ENCODE data around the gene ARMC2.

The ARMC2 gene

DNA sequence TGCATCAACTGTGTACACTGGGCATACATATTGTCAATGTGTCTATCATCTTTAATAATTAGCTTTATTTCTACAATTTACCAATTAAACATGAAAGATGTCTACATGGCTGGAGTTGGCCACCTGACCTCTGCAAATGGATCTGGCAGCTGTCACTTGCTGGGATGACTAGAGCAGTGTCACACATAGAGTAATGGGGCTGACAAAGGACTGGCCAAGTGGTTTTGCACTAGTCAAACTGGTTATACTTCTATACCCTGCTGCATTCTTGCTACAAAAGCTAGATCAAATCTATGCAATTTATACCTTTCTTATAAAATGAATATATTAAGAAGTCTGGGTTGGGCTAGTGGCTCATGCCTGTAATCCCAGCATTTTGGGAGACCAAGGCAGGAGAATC lies 147.1 kb downstream of the ARMC2 start:
- no peaks in the 10 kb centered on the region for H3K9me3 ChIP-seq (ENCODE audit: low read depth, low read length)
- DNase-seq (ENCODE audit: low read depth, low spot score): no peak
- TF ChIP-seq POLR2AphosphoS5 (IDR thresholded peaks at IDR 0.05; ENCODE audit: borderline replicate concordance, low read depth, low read length): no peak
- no peak for TF ChIP-seq FOXP2 (optimal IDR thresholded peaks at IDR 0.05; ENCODE audit: control extremely low read depth, extremely low read length, insufficient read depth)
- no peak for TF ChIP-seq EZH2 (IDR thresholded peaks at IDR 0.05)
- no peak overlapping the region for H3K9ac ChIP-seq (ENCODE audit: insufficient read length)
- H3K27ac ChIP-seq: no peak overlapping the region
- H3K4me3 ChIP-seq: no peak overlapping the region
- peaks cover 6% of the 10 kb centered on the region; the same call in 1 of the 2 replicates for H3K36me3 ChIP-seq (ENCODE audit: insufficient read depth, low read length)

DNA sequence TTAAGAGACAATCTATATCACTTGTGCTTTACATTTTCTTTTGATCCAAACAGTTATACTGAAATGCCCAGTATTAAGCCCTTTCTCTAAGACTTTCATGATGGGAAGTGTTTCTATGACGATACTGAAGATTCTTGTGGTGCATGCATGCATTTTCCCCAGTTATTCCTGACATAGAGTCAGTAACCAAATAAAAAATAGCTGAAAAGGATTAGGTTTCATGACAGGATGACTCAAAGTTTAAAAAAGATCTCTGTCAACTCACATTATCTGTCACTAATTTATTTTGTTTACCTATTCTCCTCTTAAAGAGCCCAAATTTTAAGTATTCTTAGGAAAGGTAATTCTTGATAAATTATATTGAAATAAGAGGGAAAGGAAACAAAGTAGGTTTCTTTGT lies 148.0 kb downstream of the ARMC2 start:
- no peak overlapping the region for H3K9ac ChIP-seq (ENCODE audit: insufficient read length)

DNA sequence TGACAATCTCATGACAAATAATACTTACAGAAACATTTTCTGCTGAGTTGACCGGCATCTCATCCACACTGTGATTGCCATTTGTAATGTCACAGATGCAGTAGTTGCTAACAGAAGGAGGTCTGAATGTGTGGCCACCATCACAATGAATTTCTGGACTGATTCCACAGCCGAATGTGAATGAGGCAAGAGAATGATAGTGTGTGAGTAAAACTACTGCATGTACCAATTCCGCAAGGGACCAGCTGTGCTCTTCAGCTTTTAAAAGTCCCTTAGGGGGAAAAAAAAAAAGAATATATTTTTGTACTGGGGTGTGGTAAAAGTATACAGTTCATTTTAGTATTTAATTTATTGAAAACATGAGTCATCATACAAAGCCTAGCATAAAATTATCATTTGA lies 150.3 kb downstream of the ARMC2 start:
- Histone ChIP-seq H3K36me3 (ENCODE audit: insufficient read depth, low read length) (peaks cover 3% of the 10 kb centered on the region; the same call in 1 of the 2 replicates), H3K27ac (peak overlapping the region; percentile 58; the same call in 1 of the 2 replicates), H3K4me3 (no peak overlapping the region), H3K9ac (ENCODE audit: insufficient read length) (no peak overlapping the region), H3K9me3 (ENCODE audit: low read depth, low read length) (no peaks in the 10 kb centered on the region)
- TF ChIP-seq FOXP2 (optimal IDR thresholded peaks at IDR 0.05; ENCODE audit: control extremely low read depth, extremely low read length, insufficient read depth): no peak
- TF ChIP-seq POLR2AphosphoS5 (IDR thresholded peaks at IDR 0.05; ENCODE audit: borderline replicate concordance, low read depth, low read length): no peak
- TF ChIP-seq EZH2 (IDR thresholded peaks at IDR 0.05): no peak
- no peak for DNase-seq (ENCODE audit: low read depth, low spot score)

More for the DNA sequence above, 148.0 kb downstream of the ARMC2 start:
- DNase-seq (ENCODE audit: low read depth, low spot score): no peak
- TF ChIP-seq POLR2AphosphoS5 (IDR thresholded peaks at IDR 0.05; ENCODE audit: borderline replicate concordance, low read depth, low read length) (no peak), FOXP2 (optimal IDR thresholded peaks at IDR 0.05; ENCODE audit: control extremely low read depth, extremely low read length, insufficient read depth) (no peak), EZH2 (IDR thresholded peaks at IDR 0.05) (no peak)
- H3K36me3 ChIP-seq (ENCODE audit: insufficient read depth, low read length): peaks cover 3% of the 10 kb centered on the region; the same call in 1 of the 2 replicates
- no peaks in the 10 kb centered on the region for H3K9me3 ChIP-seq (ENCODE audit: low read depth, low read length)
- no peak overlapping the region for H3K4me3 ChIP-seq
- no peak overlapping the region for H3K27ac ChIP-seq

DNA sequence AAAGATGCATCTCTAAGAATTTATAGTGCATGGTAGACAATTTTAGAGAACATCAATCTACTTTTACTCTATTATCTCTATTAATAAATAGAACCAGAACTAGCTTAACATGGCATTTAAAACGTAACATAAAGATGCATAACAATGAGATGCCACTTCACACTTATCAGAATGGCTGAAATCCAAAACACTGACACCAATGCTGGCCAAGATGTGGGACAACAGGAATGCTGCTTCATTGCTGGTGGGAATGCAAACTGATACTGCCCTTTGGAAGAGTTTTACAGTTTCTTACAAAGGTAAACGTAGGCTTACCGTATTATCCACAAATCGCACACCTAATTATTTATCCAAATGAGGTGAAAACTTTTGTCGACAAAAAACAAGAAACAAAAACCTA lies 151.2 kb downstream of the ARMC2 start:
- DNase-seq (ENCODE audit: low read depth, low spot score): no peak
- Histone ChIP-seq H3K4me3 (no peak overlapping the region), H3K36me3 (ENCODE audit: insufficient read depth, low read length) (peaks cover 3% of the 10 kb centered on the region; the same call in 1 of the 2 replicates), H3K27ac (no peak overlapping the region), H3K9ac (ENCODE audit: insufficient read length) (no peak overlapping the region), H3K9me3 (ENCODE audit: low read depth, low read length) (no peaks in the 10 kb centered on the region)
- TF ChIP-seq FOXP2 (optimal IDR thresholded peaks at IDR 0.05; ENCODE audit: control extremely low read depth, extremely low read length, insufficient read depth): no peak
- TF ChIP-seq POLR2AphosphoS5 (IDR thresholded peaks at IDR 0.05; ENCODE audit: borderline replicate concordance, low read depth, low read length): no peak
- no peak for TF ChIP-seq EZH2 (IDR thresholded peaks at IDR 0.05)

DNA sequence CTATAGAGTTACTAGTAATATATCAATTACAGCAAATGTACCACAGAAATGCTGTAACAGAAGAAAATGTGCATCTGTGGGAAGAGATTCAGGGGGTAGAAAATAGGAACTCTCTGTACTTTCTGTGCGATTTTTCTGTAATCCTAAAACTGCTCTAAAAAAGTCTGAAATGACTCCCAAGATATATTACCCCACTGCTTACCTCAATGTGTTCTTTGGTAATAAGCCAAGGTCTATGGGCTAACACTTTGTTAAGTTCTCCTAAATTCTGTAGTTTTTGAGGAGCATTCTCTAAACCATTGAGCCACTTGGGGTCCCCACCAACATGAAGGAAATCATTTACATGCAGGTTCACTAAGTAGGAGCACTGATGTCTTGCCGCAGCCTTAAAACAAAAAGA lies 152.1 kb downstream of the ARMC2 start:
- no peak for DNase-seq (ENCODE audit: low read depth, low spot score)
- Histone ChIP-seq H3K4me3 (no peak overlapping the region), H3K9me3 (ENCODE audit: low read depth, low read length) (no peaks in the 10 kb centered on the region), H3K36me3 (ENCODE audit: insufficient read depth, low read length) (peaks cover 3% of the 10 kb centered on the region; the same call in 1 of the 2 replicates), H3K27ac (peak overlapping the region; percentile 74; the same call in 1 of the 2 replicates), H3K9ac (ENCODE audit: insufficient read length) (no peak overlapping the region)
- TF ChIP-seq POLR2AphosphoS5 (IDR thresholded peaks at IDR 0.05; ENCODE audit: borderline replicate concordance, low read depth, low read length): no peak
- TF ChIP-seq EZH2 (IDR thresholded peaks at IDR 0.05): no peak
- TF ChIP-seq FOXP2 (optimal IDR thresholded peaks at IDR 0.05; ENCODE audit: control extremely low read depth, extremely low read length, insufficient read depth): no peak

DNA sequence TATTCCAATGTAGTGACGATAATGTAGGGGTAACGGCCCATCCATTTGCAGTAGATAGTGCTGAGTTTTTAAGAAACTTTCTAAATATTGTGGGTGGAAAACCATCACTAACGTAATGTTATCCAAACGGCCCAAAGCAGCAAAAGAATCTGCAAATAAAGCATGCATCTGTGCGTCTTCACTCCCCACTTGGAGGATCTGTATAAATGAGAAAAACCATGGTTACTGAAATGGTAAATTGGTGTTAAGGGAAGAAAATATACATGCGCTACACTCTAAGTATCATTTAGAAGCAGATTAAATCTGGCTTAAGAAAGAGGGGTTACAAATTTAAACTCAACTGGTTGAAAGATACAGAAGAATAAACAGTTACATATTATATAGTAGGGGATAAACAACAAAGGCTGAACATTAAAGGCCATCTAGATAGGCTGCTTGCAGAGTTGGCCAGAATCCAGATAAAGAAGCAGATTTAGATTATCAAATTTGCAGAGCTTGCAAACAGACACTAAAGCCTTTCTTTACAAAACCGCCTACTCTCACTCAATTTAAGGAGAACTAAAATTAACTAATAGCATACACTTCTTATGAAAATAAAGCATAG lies 153.2 kb downstream of the ARMC2 start:
- Histone ChIP-seq H3K27ac (peak overlapping the region; percentile 74), H3K4me3 (peak overlapping the region; percentile 44), H3K36me3 (ENCODE audit: insufficient read depth, low read length) (peaks cover 3% of the 10 kb centered on the region; the same call in 1 of the 2 replicates), H3K9ac (ENCODE audit: insufficient read length) (peak overlapping the region; percentile 13), H3K9me3 (ENCODE audit: low read depth, low read length) (no peaks in the 10 kb centered on the region)
- peak; percentile 48 for DNase-seq (ENCODE audit: low read depth, low spot score)
- no peak for TF ChIP-seq FOXP2 (optimal IDR thresholded peaks at IDR 0.05; ENCODE audit: control extremely low read depth, extremely low read length, insufficient read depth)
- TF ChIP-seq EZH2 (IDR thresholded peaks at IDR 0.05): no peak
- peak; percentile 23; the same call in 1 of the 2 replicates for TF ChIP-seq POLR2AphosphoS5 (IDR thresholded peaks at IDR 0.05; ENCODE audit: borderline replicate concordance, low read depth, low read length)

DNA sequence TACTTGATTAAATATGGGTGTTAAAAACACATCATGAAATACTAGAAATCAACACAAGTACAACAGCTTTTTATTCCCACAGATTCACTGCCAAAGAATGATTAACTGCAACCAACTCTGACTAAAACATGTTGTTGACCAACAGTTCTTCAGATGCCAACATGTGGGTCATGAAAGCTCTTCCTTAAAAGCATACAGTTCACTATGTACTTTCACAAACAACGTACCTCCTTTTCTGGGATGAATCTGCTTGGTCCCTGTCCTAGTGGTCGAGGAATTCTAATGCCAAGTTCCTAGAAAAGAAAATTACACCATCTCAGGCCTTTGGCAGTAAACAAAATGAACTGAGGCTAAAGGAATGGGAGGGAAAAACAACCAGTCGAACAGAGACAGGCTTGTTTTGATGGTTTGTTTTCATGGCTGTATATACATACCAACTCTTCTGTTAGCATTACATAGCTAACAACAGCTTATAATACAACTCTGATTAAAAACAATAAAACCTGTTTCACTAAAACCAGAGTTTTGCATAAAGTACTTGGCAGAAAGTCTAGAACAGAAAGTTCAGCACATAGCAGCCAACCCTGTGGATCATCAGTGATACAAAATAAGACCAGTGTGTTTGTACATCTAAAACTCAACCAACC lies 154.0 kb downstream of the ARMC2 start:
- Histone ChIP-seq H3K9ac (ENCODE audit: insufficient read length) (no peak overlapping the region), H3K36me3 (ENCODE audit: insufficient read depth, low read length) (peaks cover 3% of the 10 kb centered on the region; the same call in 1 of the 2 replicates), H3K27ac (peak overlapping the region; percentile 74), H3K9me3 (ENCODE audit: low read depth, low read length) (no peaks in the 10 kb centered on the region), H3K4me3 (peak overlapping the region; percentile 44)
- no peak for DNase-seq (ENCODE audit: low read depth, low spot score)
- TF ChIP-seq FOXP2 (optimal IDR thresholded peaks at IDR 0.05; ENCODE audit: control extremely low read depth, extremely low read length, insufficient read depth) (no peak), EZH2 (IDR thresholded peaks at IDR 0.05) (no peak), POLR2AphosphoS5 (IDR thresholded peaks at IDR 0.05; ENCODE audit: borderline replicate concordance, low read depth, low read length) (no peak)

DNA sequence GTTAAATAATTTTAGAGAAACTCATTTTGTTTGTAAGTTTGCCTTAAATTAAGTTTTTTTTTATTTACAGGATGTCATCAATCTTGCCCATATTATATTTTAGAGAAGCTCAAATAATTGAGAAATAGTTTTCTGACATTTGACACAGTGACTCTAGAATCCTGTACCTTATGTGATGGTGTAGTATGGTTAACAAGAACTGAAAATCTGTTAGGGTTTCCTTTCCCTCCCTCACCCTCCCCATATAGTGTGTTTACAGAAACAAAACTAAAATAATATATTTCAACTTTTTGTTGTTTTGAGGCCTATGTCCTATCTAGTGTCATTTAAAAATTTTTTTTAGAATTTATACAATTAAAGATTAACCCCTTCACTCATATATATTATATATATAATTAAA lies 154.7 kb downstream of the ARMC2 start:
- no peaks in the 10 kb centered on the region for H3K9me3 ChIP-seq (ENCODE audit: low read depth, low read length)
- peak overlapping the region; percentile 74 for H3K27ac ChIP-seq
- TF ChIP-seq FOXP2 (optimal IDR thresholded peaks at IDR 0.05; ENCODE audit: control extremely low read depth, extremely low read length, insufficient read depth) (no peak), EZH2 (IDR thresholded peaks at IDR 0.05) (no peak), POLR2AphosphoS5 (IDR thresholded peaks at IDR 0.05; ENCODE audit: borderline replicate concordance, low read depth, low read length) (no peak)
- H3K36me3 ChIP-seq (ENCODE audit: insufficient read depth, low read length): peaks cover 3% of the 10 kb centered on the region; the same call in 1 of the 2 replicates
- H3K4me3 ChIP-seq: no peak overlapping the region
- no peak overlapping the region for H3K9ac ChIP-seq (ENCODE audit: insufficient read length)
- DNase-seq (ENCODE audit: low read depth, low spot score): no peak
